CMK (cell line): ENCODE results near the gene MICAL1.

ENCODE experiments used
- DNase-seq: peaks from one replicate; pipeline ENCODE4 v3.0.0-alpha.2; 2010; ENCODE audit warnings: low read depth

Gene MICAL1

GRCh38 chr6:109428889-109429477 lies 26.6 kb downstream of the MICAL1 start:
- no peak for DNase-seq

DNA sequence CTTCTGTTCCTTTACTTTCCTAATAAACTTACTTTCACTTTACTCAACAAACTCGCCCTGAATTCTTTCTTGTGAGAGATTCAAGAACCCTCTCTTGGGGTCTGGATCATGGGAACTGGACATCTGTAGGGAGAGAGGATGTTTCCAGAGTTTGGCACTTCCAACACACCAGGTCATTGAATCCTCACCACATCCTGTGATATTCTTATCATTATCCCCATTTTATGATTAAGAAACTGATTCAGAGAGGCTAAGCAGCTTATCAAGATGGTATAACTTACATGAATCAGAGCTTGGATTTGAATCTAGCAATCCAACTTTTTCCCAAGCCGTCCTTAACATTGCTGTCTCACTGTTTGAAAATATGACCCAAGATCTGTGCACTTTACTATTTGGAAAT lies 30.6 kb downstream of the MICAL1 start:
- no peak for DNase-seq

GRCh38 chr6:109421184-109421583 lies 34.4 kb downstream of the MICAL1 start:
- DNase-seq, result no peak

GRCh38 chr6:109420751-109421150 lies 34.8 kb downstream of the MICAL1 start:
- DNase-seq, result no peak

DNA sequence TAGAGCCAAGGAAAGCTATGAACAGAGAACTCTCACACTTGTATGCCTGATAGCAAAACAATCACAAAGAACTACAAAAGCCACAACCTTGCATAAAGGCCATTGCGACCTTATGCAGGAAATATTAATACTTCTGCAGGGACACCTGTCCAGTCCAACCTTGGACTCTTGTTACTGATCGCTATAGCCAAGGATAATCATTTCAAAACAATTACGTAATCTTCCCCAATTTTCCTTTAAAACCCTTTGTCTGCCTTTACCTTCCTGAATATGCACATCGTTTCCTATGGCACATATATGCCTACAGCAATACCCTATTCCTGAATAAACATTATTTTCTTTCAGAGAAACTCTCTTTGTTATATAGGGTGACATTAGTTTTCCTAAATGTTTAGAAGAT lies 37.9 kb downstream of the MICAL1 start:
- no peak for DNase-seq

DNA sequence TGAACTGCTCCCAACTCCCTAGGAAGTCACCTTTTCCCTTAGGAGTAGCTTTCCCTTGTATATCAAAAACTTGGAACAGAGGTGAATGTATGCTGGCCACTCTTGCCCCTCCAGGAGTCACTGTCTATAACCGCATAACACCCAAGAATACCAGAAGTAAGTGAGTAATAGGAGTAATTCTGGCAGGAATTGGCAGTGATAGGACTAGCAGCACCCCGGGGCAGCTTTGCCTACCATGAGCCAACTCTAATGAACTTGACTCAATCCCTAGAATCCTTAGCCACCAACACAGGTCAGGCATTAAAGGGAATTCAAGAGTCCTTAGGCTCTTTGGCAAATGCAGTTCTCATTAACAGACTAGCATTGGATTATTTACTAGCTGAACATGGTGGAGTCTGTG lies 44.5 kb downstream of the MICAL1 start:
- DNase-seq, result no peak

GRCh38 chr6:109406196-109406595 lies 49.4 kb downstream of the MICAL1 start:
- DNase-seq, result no peak

GRCh38 chr6:109397020-109397419 lies 58.6 kb downstream of the MICAL1 start:
- no peak for DNase-seq

GRCh38 chr6:109396046-109396718 lies 59.4 kb downstream of the MICAL1 start:
- DNase-seq, result no peak
